ENCODE data around the gene ARPC4. TPM values are rescaled to one million over a fixed set of nuclear protein-coding genes. Genes with fewer than 3 reads are reported as not detected.

The ARPC4 gene
- total and polyA plus RNA-seq, 8 donors = 45.5 to 180 (median 123) TPM

GRCh38 chr3:9780910-9781309 is 12.0 kb upstream of the ARPC4 start:
- WGBS, 5 donors = 79 to 95% (median 88%) methylated on average over 4 of the region's 4 CpGs
- H3K27ac ChIP-seq = peak overlapping the region in 2 of 5 donors; percentile 61 to 62

DNA sequence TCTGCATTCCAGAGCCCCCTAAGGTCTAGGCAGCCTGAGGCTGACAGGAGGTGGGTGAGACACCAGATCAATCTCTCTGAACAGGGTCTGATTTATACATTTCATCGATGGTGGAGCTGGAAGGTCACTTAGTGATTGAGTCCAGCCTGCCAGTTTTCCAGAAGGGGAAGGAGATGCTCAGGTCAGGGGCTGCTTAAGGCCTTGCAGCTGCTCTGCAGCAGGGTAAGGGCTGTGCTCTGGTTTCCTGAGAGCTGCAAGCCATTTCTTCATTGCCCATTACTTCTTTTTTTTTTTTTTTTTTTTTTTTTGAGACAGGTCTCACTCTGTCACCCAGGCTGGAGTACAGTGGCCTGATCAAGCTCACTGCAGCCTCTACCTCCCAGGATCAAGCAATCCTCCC is 11.3 kb upstream of the ARPC4 start:
- Histone ChIP-seq H3K4me3 (no peak overlapping the region), H3K4me1 (peaks cover 0 to 34% (median 4%) of the 10 kb centered on the region in 4 donors), H3K27me3 (no peaks in the 10 kb centered on the region), H3K36me3 (peaks cover 37 to 76% (median 75%) of the 10 kb centered on the region in 4 donors), H3K9me3 (no peaks in the 10 kb centered on the region), H3K27ac (peak overlapping the region in 1 of 5 donors; percentile 62)
- 76 to 100% (median 83%) methylated on average over 1 of the region's 1 CpG for WGBS, 5 donors
- intact Hi-C loops (cut with DNase I; ENCODE audit: low total_unique reads) = no loop called here
- no peak for TF ChIP-seq CTCF (IDR thresholded peaks at IDR 0.05)
- TF ChIP-seq POLR2AphosphoS5 (IDR thresholded peaks at IDR 0.05) = no peak
- no peak for TF ChIP-seq EP300 (IDR thresholded peaks at IDR 0.05)
- no peak for TF ChIP-seq POLR2A (IDR thresholded peaks at IDR 0.05)
- DNase-seq = no peak

More at GRCh38 chr3:9780910-9781309, 12.0 kb upstream of the ARPC4 start:
- H3K9me3 ChIP-seq = no peaks in the 10 kb centered on the region
- H3K4me3 ChIP-seq = no peak overlapping the region
- DNase-seq = no peak
- H3K4me1 ChIP-seq = peaks cover 0 to 34% (median 4%) of the 10 kb centered on the region in 4 donors
- intact Hi-C loops (cut with DNase I; ENCODE audit: low total_unique reads) = no loop called here
- H3K36me3 ChIP-seq = peaks cover 33 to 70% (median 69%) of the 10 kb centered on the region in 4 donors
- TF ChIP-seq EP300 (IDR thresholded peaks at IDR 0.05) (no peak), POLR2AphosphoS5 (IDR thresholded peaks at IDR 0.05) (no peak), POLR2A (IDR thresholded peaks at IDR 0.05) (no peak), CTCF (IDR thresholded peaks at IDR 0.05) (no peak)
- no peaks in the 10 kb centered on the region for H3K27me3 ChIP-seq

DNA sequence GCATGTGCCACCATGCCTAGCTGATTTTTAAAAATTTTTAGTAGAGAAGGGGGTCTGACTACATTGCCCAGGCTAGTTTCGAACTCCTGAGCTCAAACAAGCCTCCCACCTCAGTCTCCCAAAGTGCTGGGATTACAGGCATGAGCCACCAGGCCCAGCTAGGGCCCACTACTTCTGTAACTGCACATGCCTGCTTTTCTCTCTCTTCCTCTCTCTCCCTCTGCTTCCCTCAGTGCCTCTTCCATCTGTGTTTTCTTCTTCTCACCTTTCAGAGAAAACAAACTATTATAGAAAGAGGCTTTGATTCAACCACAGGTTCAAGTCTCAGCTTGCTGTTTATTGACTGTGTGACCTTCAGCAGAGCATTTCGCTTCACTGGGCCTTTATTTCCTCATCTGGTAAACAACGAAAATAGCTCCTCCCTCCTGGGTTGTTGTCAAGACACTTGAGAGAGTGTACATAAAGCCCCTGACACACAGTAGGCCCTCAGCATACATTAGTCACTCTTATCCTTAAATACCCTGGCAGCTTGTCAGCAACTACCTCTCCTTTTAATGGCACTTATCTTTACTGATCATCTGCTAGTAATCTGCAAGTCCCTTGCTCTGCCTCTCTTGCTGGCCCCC is 10.8 kb upstream of the ARPC4 start:
- TF ChIP-seq EP300 (IDR thresholded peaks at IDR 0.05) (no peak), POLR2A (IDR thresholded peaks at IDR 0.05) (no peak), CTCF (IDR thresholded peaks at IDR 0.05) (no peak)
- H3K9me3 ChIP-seq = no peaks in the 10 kb centered on the region
- intact Hi-C loops (cut with DNase I; ENCODE audit: low total_unique reads) = no loop called here
- 65 to 74% (median 71%) methylated on average over 3 of the region's 3 CpGs for WGBS, 5 donors
- no peak overlapping the region for H3K4me3 ChIP-seq
- H3K4me1 ChIP-seq = peaks cover 0 to 34% (median 4%) of the 10 kb centered on the region in 4 donors
- no peaks in the 10 kb centered on the region for H3K27me3 ChIP-seq
- peak overlapping the region in 1 of 5 donors; percentile 62 for H3K27ac ChIP-seq
- peaks cover 43 to 82% (median 80%) of the 10 kb centered on the region in 4 donors for H3K36me3 ChIP-seq
- DNase-seq = no peak

GRCh38 chr3:9782770-9783169 is 10.1 kb upstream of the ARPC4 start:
- peaks cover 49 to 89% (median 87%) of the 10 kb centered on the region in 4 donors for H3K36me3 ChIP-seq
- no peak overlapping the region for H3K27ac ChIP-seq
- H3K9me3 ChIP-seq = no peaks in the 10 kb centered on the region
- 31 to 50% (median 45%) methylated on average over 3 of the region's 3 CpGs for WGBS, 5 donors
- intact Hi-C loops (cut with DNase I; ENCODE audit: low total_unique reads) = no loop called here
- no peak overlapping the region for H3K4me3 ChIP-seq
- no peaks in the 10 kb centered on the region for H3K27me3 ChIP-seq
- no peak for TF ChIP-seq POLR2A (IDR thresholded peaks at IDR 0.05)
- TF ChIP-seq EP300 (IDR thresholded peaks at IDR 0.05) = no peak
- TF ChIP-seq POLR2AphosphoS5 (IDR thresholded peaks at IDR 0.05) = no peak
- TF ChIP-seq CTCF (IDR thresholded peaks at IDR 0.05) = no peak
- peaks cover 0 to 29% (median 4%) of the 10 kb centered on the region in 4 donors for H3K4me1 ChIP-seq
- no peak for DNase-seq
